IPS DF 19.7 (cell line): Measurements from ENCODE around the gene FITM2.
"Not testable (repeated sequence)": the region's sequence is repeated elsewhere in the genome, so short reads cannot be mapped to it uniquely, and the experiment has no call there.

Experiments used
- DNase-seq: peaks from one replicate; pipeline ENCODE4 v3.0.0-alpha.2; 2013; ENCODE audit warnings: low read depth, low spot score

Gene FITM2

DNA sequence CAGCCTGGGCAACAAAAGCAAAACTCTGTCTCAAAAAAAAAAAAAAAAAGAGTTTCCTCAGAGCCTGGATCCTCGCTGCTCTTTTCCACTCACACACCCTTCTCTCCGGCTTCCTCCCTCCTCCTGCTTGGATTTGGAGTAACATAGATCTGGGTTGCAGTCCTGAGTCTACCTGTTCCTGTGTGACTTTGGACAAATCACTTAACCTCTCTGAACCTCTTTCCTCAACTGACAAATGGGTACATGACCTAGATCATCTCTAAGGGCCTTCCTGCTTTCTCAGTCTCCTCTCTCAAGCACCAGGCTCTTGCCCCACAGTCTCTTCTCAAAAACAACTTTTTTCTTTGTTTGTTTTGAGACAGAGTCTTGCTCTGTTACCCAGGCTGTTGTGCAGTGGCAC is 20.2 kb upstream of the FITM2 start:
- no peak for DNase-seq

DNA sequence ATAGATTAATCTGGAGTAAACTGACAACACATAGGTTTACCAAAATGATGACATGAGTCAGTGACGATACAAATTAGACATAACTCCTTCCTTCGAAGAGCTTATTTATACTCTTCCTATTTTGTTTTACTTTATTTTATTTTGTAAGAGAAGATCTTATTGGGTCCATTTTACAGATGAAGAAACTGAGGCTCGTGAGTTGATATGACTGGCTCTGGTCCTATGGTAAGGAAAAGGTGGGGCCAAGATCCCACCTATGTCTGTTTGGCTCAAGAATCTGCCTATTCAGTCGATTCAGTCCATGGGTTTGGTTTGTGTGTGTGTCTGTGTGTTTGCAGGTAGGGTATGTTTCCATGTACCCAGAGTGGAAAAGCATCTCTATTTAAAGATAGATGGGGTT is 17.4 kb upstream of the FITM2 start:
- no peak for DNase-seq

DNA sequence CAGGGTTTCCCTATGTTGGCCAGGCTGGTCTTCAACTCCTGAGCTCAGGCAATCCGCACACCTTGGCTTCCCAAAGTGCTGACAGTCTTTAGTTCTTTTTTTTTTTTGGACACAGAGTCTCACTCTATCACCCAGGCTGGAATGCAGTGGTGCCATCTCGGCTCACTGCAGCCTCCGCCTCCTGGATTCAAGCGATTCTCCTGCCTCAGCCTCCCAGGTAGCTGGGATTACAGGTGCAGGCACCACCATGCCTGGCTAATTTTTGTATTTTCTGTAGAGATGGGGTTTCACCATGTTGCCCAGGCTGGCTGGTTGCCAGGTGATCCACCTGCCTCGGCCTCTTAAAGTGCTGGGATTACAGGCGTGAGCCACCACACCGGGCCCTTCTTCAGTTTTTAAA is 16.7 kb upstream of the FITM2 start:
- DNase-seq, result not testable (repeated sequence)

DNA sequence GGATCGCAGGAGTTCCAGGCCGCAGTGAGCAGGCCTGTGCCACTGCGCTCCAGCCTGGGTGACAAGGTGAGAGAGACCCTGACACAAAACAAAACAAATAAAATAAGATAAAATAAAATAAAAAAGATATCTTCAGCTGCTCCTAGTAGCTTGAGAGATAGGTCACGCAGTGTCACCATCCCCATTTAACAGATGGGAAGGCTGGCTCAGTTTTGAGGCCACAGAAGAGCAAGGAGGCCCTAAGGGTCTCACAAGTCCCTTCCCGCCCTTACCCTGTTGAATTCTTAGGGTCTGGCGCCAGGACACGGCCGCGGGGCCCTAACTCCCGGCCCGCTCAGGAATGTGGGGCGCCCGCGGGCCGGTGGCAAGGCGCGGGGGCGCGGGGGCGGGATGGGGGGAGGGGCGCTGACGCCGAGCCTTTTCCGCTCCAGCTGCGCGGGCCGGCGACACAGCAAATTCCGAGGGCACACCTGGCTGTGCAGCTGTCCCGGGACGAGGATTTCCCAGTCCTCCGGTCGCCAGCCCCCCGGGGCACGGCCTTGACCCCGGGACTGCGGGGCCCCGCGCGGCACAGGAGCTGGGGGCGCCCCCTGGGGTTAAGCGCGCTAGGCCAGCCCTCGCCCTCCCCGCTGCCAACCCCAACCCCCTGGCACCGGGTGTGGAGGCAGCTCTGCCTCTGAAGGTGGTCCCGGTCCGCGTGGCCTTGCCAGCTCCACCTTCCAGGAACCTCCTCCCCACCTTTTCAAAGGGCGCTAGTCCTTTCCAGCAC is 15.6 kb upstream of the FITM2 start:
- no peak for DNase-seq

DNA sequence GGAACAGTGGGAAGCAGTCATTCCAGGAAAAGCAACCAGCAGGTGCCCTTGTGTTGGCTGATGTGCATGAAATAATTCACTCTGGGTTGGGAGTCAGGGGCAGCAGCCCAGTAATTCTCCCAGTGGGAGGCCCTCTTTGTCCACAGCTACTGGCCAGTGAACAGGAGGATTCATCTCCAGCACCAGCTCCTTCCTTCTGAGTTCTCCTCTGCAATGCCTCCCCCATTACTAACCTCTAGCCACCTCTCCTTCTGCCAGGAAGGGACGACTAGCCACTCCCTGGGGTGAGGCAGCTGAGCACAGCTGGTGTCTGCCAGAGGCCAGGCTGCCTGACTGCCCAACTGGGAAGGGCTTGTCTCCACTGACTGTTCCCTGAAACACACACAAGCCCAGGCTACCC is 13.3 kb upstream of the FITM2 start:
- no peak for DNase-seq

DNA sequence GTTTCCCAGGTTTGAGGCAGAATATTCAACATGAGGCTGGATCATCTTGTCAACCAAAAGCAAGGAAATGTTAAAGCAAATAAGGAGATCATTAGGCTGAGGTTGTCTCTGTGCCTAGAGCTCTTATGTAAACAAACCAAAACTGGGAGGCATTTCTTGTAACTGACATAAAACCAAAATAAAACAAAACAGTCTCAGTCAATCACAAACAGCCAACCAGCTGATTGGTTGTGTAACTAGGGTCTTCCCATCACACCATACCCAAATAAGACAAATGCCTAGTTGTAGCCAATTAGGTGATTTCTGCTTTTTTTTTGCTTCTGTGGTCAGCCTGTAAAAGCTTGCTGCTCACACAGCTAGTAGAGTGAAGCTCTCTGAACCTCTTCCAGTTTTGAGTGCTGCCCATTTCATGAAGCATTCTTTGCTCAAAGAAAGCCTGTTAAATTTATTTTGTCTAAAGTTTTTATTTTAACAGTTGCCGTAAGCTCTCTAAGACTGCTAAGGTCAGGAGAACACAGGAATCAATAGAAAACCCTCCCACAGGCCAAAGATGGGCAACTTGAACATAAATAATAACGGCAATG is 8.9 kb upstream of the FITM2 start:
- DNase-seq, result no peak

DNA sequence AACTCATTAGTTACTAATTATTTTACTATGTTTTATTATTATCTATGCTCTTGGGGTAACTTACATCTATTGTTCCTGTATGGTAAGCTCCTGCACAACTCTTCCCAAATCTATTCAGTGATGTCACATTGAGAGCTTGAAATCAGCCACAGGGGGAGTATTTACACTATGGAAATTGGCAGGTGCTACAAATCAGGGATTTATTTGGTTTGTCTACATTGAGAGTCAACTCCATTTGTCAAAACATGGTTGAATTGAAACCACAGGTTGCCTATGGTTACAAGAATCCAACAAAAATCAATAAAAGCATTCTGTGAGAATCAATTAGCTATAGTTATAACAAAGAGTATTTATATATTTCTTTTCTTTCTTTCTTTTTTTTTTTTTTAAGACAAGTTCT is 3.9 kb upstream of the FITM2 start:
- no peak for DNase-seq

DNA sequence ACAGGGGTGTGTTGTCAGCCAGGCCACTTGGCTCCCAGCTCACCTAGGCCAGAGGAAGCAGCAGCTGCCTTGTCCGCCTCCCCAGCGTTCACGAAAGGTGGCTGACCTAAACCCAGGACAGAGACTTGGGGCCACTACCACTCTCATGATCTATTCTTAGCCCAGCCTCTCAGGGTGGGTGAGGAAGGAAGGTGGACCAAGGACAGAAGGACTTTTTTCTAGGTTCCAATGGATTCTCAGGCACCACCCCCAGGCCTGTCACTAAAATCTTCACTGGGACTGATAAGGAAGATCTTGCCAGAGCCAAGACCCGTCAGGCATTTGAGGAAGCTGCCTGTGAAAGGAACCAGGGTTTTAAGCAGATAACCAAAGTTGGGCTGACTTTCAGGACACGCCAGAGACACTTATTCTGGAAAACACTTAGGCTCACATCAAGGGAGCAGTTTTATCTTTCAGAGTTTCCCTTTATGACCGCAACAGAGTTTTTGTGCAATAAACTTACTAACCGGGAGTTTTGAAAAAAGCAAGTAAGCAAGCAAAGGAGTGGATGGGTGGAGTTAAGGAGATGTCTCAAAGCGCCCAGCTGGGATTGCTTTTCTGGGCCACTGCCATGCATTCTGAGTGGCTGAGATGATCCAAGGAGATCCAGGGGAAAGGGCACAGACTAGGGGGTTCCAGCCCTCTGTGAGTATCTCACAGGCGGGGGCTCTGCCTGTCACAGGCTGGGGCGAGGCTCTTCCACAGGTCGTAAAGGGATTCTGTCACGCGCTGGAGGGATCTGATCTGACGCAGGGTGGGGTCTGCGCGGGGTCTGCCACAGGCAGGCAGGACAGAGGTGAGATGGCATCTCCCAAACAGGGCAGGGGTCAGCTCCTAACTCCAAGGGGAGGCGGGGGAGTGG is 989 bp downstream of the FITM2 start:
- DNase-seq, result no peak

DNA sequence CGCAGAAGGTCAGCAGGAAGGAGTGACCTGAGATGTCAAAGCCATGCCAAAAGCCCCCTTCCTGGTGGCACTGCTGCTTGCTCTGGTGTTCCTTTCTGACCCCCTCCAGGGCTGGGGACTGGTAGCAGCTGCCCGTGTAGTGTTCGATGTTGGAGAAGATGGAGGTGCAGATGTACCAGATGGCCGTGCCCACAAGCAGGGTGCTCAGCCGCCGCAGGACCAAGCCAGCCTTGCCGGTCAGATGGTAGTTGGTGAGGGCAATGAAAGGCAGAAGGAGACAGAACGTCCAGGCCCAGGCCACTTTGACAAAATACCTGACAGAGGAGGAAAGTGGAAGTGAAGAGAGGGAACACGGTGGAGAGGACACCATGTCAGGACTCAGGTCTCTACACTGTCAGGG is 4.1 kb downstream of the FITM2 start:
- no peak for DNase-seq

DNA sequence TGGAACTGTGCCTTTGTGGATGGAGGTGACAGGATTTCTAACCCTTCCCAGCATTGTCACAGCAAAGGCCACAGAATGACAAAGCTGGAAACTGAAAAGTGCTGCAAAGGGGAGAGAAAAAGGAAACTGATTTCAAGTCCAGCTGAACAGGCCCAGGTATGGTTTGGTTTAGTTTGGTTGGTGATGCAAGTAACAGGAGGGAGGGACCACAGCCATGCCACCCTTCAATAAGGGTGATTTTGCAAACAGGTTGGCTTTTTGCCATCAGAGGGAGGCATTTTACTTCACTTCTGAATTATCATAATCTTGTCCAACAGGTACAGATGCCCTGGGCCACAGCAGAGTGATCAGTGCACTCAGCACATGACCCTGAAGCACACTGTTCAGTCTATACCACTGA is 6.6 kb downstream of the FITM2 start:
- DNase-seq, result no peak

DNA sequence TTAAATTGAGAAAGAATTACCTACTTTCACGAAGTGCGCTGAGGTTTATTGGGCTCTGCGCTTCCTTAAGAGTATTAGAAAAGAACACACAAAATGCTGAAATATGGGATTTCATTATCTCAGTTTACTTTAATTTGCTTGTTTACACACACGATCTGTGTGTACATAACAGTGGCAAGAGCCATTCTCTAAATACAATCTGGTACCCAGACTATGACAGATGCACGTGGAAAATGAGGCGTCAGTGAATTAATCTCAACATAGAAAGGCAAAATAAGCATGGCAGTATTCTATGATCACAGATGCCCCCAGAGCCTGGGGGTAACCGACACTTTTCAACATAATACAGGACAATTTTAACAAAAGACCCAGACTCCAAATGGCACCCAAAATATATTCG is 8.3 kb downstream of the FITM2 start:
- DNase-seq, result no peak

DNA sequence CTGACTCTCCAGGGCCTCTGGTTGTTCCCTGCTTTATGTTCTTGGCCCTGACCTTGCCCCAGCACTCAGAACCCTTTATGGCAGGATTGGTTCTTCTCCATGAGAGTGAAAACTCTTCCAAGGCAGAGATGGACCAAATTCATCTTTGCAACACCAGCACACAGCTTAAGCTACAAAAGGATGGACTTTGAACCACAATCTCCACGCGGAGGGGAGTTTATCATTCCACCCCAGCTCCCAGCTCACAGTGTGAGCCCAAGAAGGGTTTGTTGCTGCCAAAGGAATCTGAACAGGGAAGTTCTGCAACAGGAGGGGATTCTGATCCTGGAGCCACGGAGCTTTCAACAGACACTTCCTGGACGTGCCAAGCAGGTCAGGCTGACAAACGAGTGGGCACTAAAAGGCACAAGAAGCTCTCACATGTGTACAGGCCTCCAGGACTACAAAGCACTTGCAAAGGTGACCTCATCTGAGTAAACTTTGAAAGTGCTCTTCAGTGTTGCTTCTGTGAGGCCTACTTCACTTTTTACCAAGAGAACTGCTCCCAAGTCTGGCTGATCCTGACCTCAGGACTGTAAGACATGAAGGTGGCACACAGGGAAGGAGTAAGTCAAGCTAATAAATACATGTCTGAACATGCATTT is 8.9 kb downstream of the FITM2 start:
- no peak for DNase-seq

DNA sequence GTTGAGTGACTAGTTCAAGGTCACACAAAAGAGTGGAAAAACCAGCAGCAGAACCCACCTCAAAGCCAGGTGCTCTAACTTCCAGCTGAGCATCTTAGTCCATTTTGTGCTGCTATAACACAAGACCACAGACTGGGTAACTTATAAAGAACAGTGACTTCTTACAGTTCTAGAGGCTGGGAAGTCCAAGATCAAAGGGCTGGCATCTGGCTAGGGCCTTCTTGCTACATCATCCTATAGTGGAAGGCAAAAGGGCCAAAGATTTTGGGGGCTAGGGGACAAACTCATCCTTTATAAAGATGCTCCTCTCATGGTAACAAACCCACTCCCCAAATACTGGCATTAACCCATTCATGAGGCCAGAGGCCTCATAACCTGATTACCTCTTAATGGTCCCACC is 9.7 kb downstream of the FITM2 start:
- no peak for DNase-seq

DNA sequence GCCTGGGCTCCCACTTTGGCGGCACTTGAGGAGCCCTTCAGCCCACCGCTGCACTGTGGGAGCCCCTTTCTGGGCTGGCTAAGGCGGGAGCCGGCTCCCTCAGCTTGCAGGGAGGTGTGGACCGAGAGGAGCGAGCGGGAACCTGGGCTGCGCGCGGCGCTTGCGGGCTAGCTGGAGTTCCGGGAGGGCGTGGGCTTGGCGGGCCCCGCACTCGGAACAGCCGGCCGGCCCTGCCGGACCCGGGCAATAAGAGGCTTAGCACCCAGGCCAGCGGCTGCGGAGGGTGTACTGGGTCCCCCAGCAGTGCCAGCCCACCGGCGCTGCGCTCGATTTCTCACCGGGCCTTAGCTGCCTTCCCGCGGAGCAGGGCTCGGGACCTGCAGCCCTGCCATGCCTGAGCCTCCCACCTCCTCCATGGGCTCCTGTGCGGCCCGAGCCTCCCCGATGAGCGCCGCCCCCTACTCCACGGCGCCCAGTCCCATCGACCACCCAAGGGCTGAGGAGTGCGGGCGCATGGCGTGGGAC is 11.9 kb downstream of the FITM2 start:
- DNase-seq, result not testable (repeated sequence)

DNA sequence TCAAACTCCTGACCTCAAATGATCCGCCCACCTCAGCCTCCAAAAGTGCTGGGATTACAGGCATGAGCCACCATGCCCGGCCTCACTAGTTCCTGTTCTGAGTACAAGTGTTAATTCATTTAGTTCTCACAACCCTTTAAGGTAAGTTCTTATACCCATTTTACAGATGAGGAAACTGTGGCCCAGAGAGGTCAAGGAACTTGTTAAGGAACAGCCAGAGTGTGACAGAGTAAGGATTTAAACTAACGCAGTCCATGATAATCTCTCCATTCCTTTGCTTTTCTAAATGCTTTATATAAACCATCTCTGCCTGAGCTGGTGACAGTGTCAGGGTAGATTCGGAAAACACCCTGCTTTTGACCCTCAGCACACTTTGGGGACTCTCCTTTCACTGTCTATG is 13.3 kb downstream of the FITM2 start:
- DNase-seq, result no peak

DNA sequence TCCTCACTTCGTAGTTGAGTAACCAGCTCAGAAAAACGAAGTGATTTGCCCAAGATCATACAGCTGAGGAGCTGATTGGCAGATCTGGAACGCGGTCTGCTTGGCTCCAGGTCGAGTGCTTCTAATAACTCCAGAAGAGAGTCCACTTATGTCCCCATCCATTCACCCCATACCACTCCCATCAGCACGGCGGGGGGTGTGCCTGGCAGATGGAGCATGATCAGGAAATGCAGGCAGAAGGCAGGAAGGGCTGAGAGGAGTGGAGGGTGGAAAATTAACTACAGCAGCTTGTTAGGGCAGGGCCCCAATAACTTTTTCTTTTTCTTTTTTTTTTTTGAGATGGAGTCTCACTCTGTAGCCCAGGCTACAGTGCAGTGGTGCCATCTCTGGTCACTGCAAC is 15.0 kb downstream of the FITM2 start:
- DNase-seq, result no peak

DNA sequence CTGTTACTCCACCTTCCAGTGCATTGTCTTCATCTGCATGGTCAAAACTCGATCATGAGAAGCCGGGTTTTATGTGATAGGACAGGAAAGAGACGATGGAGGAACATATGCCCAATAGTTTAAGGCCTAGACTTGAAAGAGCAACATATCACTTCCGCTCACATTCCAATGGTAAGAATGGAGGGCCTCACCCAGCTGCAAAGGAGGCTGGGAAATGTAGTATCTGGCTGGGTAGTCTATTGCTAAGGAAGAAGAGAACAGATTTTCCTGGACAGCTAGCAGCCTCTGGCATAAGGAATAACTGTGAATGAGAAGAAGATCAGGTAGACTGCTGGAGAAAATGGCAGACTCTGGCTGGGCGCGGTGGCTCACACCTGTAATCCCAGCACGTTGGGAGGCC is 19.2 kb downstream of the FITM2 start:
- DNase-seq, result no peak

DNA sequence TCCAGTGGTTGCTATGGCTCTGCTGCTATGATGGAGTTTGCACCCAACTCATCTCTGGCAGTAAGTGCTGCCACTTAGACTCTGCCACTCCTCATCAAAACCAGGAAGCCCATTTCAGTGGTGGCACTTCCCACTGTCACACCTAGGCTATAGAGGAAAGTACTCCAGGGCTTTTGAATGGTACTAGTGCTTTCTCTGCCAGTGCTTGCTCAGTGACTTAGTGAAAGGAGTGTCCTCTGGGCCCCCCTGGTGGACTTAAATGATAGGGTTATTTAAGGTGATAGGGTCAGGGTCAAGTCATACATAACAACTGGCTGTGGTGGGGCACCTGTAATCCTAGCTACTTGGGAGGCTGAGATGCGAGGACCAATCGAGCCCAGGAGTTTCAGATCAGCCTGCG is 22.8 kb downstream of the FITM2 start:
- DNase-seq, result no peak

DNA sequence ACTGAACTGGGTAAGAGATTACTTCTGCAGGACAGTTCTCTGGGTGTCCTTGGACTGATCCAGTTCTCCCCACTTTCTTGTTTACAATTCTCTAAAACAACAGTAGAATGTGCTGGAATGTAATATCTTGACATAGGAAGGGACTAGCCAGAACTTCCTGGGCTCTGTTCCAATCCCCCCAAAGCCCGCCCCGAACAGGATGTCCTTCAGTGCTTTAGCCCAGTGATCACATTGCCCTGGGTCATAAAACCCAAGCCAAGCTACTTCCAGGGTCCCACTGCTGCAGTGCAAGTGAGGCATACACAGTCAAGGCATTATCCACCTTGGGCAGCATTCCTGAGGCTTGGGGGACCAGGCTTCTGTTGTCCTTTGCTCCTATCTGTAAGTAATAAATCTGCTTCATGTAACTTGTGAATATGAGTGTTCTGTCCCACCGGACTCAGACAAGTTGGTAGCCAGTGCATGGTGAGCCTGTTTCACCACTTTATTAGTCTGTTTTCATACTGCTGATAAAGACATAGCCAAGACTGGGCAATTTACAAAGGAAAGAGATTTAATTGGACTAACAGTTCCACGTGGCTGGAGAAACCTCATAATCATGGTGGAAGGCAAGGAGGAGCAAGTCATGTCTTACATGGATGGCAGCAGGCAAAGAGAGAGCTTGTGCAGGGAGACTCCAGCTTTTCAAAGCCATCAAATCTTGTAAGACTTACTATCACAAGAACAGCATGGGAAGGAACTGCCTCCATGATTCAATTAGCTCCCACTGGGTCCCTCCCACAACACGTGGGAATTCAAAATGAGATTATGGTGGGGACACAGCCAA is 23.5 kb downstream of the FITM2 start:
- DNase-seq, result no peak

DNA sequence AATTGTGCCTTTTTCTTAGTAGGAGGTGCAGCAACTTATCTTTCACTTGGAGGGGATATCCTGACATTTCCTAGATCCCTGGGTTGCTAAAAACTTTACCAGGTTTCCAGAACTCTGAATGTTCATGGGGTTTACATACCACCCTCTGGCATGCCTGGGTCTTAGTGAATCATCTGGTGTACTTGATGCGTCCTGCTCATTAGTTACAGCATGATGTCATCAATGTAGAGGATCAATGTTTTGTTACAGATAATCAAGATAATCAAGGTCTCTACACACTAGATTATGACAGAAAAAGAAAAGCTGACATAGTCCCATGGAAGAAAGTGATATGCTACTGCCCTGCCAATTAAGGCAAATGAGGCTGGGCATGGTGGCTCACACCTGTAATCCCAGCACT is 27.0 kb downstream of the FITM2 start:
- no peak for DNase-seq

DNA sequence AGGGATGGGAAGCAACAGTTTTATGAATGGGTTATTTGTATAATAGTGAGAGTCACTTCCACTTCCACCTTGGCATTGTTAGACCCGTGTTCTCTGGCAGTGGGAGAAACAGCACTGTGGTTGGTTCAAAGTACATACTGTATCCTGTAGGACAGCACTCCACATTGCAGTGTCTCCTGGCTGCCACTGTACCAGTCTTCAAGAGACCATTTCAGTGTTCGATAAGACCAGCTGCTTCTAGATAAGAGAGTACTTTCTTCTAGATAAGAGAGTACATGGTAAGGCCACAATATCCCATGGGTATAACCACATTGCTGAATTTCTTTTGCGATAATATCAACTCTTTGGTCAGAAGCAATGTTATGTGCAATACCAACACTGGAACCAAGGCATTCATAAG is 28.8 kb downstream of the FITM2 start:
- DNase-seq, result no peak
